H1 (cell line): ENCODE data around the gene SLC7A5. TPM values are rescaled to one million over a fixed set of nuclear protein-coding genes. Genes with fewer than 3 reads are reported as not detected.
A peak's percentile ranks its signal among the peaks of the same experiment; 100 is the strongest.

ENCODE experiments used
- CTCF ChIA-PET: fragments of 300-600 bp; sonication (Branson Sonifier 250); formaldehyde crosslinking; loops from one replicate; lab custom pipeline; 2021; ENCODE audit not compliant: partially characterized antibody; lab: Charles Lee
- POLR2A ChIA-PET: fragments of 300-600 bp; sonication (Branson Sonifier 250); formaldehyde crosslinking; loops from one replicate; lab custom pipeline; 2021; ENCODE audit warnings: inconsistent platforms; ENCODE audit not compliant: partially characterized antibody; lab: Charles Lee
- DNase-seq, 2 experiments: peaks; one replicate each; pipeline versions ENCODE4 v3.0.0 to v3.0.0-alpha.2; 2010 to 2022; ENCODE audit warnings: low spot score in 2 of 2, low read depth in 1 of 2, mixed read lengths in 1 of 2
- FAIRE-seq: peaks from 2 replicates; lab custom pipeline; 2011; peaks lifted over from hg19 to GRCh38; lab: Jason Lieb, UNC
- H2AFZ ChIP-seq: 2 replicates; pipeline ENCODE4 v1.8.1; 2012; ENCODE audit warnings: low read length, inconsistent platforms
- H2AK5ac ChIP-seq: 2 replicates; pipeline ENCODE4 v1.6.1; 2013; ENCODE audit warnings: low read depth, low read length
- H2BK120ac ChIP-seq: replicated peaks from 2 replicates; pipeline ENCODE3; 2013; ENCODE audit warnings: low read depth, low read length, inconsistent platforms
- H2BK12ac ChIP-seq: 2 replicates; pipeline ENCODE4 v1.6.1; 2013; ENCODE audit warnings: low read depth, low read length
- H2BK15ac ChIP-seq: 2 replicates; pipeline ENCODE4 v1.6.1; 2013; ENCODE audit warnings: low read length
- H2BK20ac ChIP-seq: 2 replicates; pipeline ENCODE4 v1.6.1; 2013; ENCODE audit warnings: low read length
- H2BK5ac ChIP-seq: 2 replicates; pipeline ENCODE4 v1.6.1; 2013; ENCODE audit warnings: low read depth, low read length
- H3K14ac ChIP-seq: 2 replicates; pipeline ENCODE4 v1.6.1; 2013; ENCODE audit warnings: inconsistent platforms; ENCODE audit not compliant: insufficient read length
- H3K18ac ChIP-seq: 2 replicates; pipeline ENCODE4 v1.6.1; 2013; ENCODE audit warnings: low read length; ENCODE audit errors: extremely low read depth
- H3K23ac ChIP-seq: 2 replicates; pipeline ENCODE4 v1.6.1; 2013; ENCODE audit warnings: inconsistent platforms; ENCODE audit not compliant: insufficient read length
- H3K23me2 ChIP-seq: 2 replicates; pipeline ENCODE4 v1.6.1; 2013; ENCODE audit warnings: low read depth, low read length
- H3K27ac ChIP-seq: 2 replicates; pipeline ENCODE4 v1.6.1; 2011; ENCODE audit warnings: low read depth, low read length, inconsistent platforms
- H3K27me3 ChIP-seq, 4 experiments: replicated peaks in 1 of 4; 1 replicate in 1 of 4; 2 replicates in 3 of 4; pipeline versions ENCODE4 v1.6.1 to v1.8.1; 2011 to 2013; ENCODE audit warnings: low read length in 3 of 4, mild to moderate bottlenecking in 3 of 4, inconsistent platforms in 2 of 4, mixed read lengths in 2 of 4, moderate library complexity in 1 of 4; ENCODE audit not compliant: control insufficient read depth in 3 of 4, insufficient read depth in 3 of 4; ENCODE audit errors: extremely low read depth in 1 of 4
- H3K36me3 ChIP-seq, 4 experiments: 2 replicates each; pipeline versions ENCODE4 v1.6.1 to v1.8.1; 2011 to 2013; ENCODE audit warnings: mild to moderate bottlenecking in 4 of 4, low read length in 3 of 4, moderate library complexity in 2 of 4, control low read depth in 1 of 4, inconsistent platforms in 1 of 4; ENCODE audit not compliant: insufficient read depth in 4 of 4, control insufficient read depth in 2 of 4
- H3K4ac ChIP-seq: replicated peaks from 2 replicates; pipeline ENCODE3; 2013; ENCODE audit warnings: low read length, low read depth, mixed read lengths, inconsistent platforms; ENCODE audit not compliant: insufficient read length
- H3K4me1 ChIP-seq, 4 experiments: replicated peaks in 1 of 4; 1 replicate in 1 of 4; 2 replicates in 3 of 4; pipeline versions ENCODE4 v1.6.1 to v1.8.1; 2011 to 2013; ENCODE audit warnings: low read length in 3 of 4, inconsistent platforms in 2 of 4, mixed read lengths in 1 of 4; ENCODE audit not compliant: insufficient read depth in 4 of 4, control insufficient read depth in 3 of 4
- H3K4me2 ChIP-seq, 2 experiments: 2 replicates each; pipeline versions ENCODE4 v1.6.1 to v1.8.1; 2011 to 2013; ENCODE audit warnings: low read depth in 2 of 2, low read length in 2 of 2, control low read depth in 1 of 2, inconsistent platforms in 1 of 2, mild to moderate bottlenecking in 1 of 2; ENCODE audit not compliant: insufficient read depth in 1 of 2
- H3K4me3 ChIP-seq, 4 experiments: fragments of 200-600, 300-600 bp in 1 of 4; sonication (generic), shearing (Covaris generic), sonication (Bioruptor Twin) in 1 of 4; 2 replicates each; pipeline versions ENCODE4 v1.5.1 to v1.8.1; 2011 to 2016; ENCODE audit warnings: low read length in 4 of 4, low read depth in 3 of 4, control low read depth in 2 of 4, inconsistent platforms in 2 of 4, mild to moderate bottlenecking in 2 of 4, mixed read lengths in 1 of 4, moderate library complexity in 1 of 4; ENCODE audit not compliant: insufficient read depth in 2 of 4; ENCODE audit errors: extremely low read depth in 1 of 4
- H3K56ac ChIP-seq: replicated peaks from 2 replicates; pipeline ENCODE3; 2013; ENCODE audit warnings: low read depth, mild to moderate bottlenecking, mixed read lengths, low read length, inconsistent platforms; ENCODE audit not compliant: insufficient read length
- H3K79me1 ChIP-seq: 2 replicates; pipeline ENCODE4 v1.6.1; 2013; ENCODE audit warnings: low read depth, low read length, control low read depth
- H3K79me2 ChIP-seq, 2 experiments: 2 replicates each; pipeline versions ENCODE4 v1.6.1 to v1.8.1; 2012 to 2013; ENCODE audit warnings: low read length in 2 of 2, mild to moderate bottlenecking in 2 of 2, inconsistent platforms in 1 of 2; ENCODE audit not compliant: insufficient read depth in 2 of 2, control insufficient read depth in 1 of 2
- H3K9ac ChIP-seq, 4 experiments: replicated peaks in 1 of 4; 1 replicate in 1 of 4; 2 replicates in 3 of 4; pipeline versions ENCODE4 v1.6.1 to v1.8.1; 2011 to 2013; ENCODE audit warnings: low read depth in 3 of 4, low read length in 3 of 4, control low read depth in 2 of 4, mild to moderate bottlenecking in 2 of 4, moderate library complexity in 2 of 4, inconsistent platforms in 1 of 4; ENCODE audit errors: extremely low read depth in 1 of 4
- H3K9me3 ChIP-seq, 2 experiments: 2 replicates each; pipeline versions ENCODE4 v1.6.1 to v1.8.1; 2012 to 2013; ENCODE audit warnings: mild to moderate bottlenecking in 2 of 2, moderate library complexity in 2 of 2, control low read depth in 1 of 2, inconsistent platforms in 1 of 2, low read depth in 1 of 2, low read length in 1 of 2, mixed read lengths in 1 of 2; ENCODE audit not compliant: insufficient read depth in 2 of 2
- H4K20me1 ChIP-seq, 2 experiments: replicated peaks in 1 of 2; 2 replicates each; pipeline versions ENCODE3 to v1.8.1; 2011 to 2013; ENCODE audit warnings: inconsistent platforms in 2 of 2, low read length in 2 of 2, mild to moderate bottlenecking in 1 of 2; ENCODE audit not compliant: insufficient read depth in 2 of 2, control insufficient read depth in 1 of 2
- H4K5ac ChIP-seq: 2 replicates; pipeline ENCODE4 v1.6.1; 2013; ENCODE audit warnings: low read length, low read depth, mixed read lengths, inconsistent platforms; ENCODE audit not compliant: insufficient read length
- H4K8ac ChIP-seq: 2 replicates; pipeline ENCODE4 v1.8.0; 2013; ENCODE audit warnings: mild to moderate bottlenecking, moderate library complexity, low read length, inconsistent platforms; ENCODE audit not compliant: insufficient read depth; ENCODE audit errors: extremely low read depth
- H4K91ac ChIP-seq: replicated peaks from 2 replicates; pipeline ENCODE3; 2013; ENCODE audit warnings: low read length, mixed read lengths, inconsistent platforms; ENCODE audit not compliant: insufficient read length
- WGBS, 2 experiments: shearing (Covaris generic) in 1 of 2; methylation state at CpG; one replicate each; pipeline versions ENCODE4 v1.1.6 to v1.1.7; 2013 to 2015; ENCODE audit warnings: low lambda C conversion rate in 2 of 2, mixed read lengths in 2 of 2, inconsistent platforms in 1 of 2, low coverage in 1 of 2, missing lambda C conversion rate in 1 of 2; ENCODE audit not compliant: insufficient replicate concordance in 2 of 2, insufficient coverage in 1 of 2, insufficient read length in 1 of 2; ENCODE audit errors: extremely low coverage in 1 of 2, missing lambda C conversion rate in 1 of 2; 5-methylcytosine and 5-hydroxymethylcytosine counted together
- polyA plus RNA-seq, 7 experiments: library from polyadenylated mRNA; depleted of rRNA in 3 of 7; stranded (reverse) in 5 of 7; unstranded in 2 of 7; fragments of >200 nt in 5 of 7; fragments of 200-250 nt in 2 of 7; gene quantifications; 1 replicate in 5 of 7; 2 replicates in 1 of 7; 4 replicates in 1 of 7; pipeline versions ENCODE4 v1.2.1 to v1.2.3, GENCODE V29; 2011 to 2013; ENCODE audit warnings: missing spikeins in 2 of 7, mixed read lengths in 2 of 7
- total RNA-seq: library from RNA; stranded (reverse); fragmentation: NEBNext Ultra II Directional; extraction: Animal tissue kit (Norgen Biotek cat#: 25700); gene quantifications from 2 replicates; pipeline ENCODE4 v1.2.1, GENCODE V29; 2021

SLC7A5 gene
- total and polyA plus RNA-seq, 2 of the 8 experiments (the other 6 are each of a cell fraction or from before 2014, with no cell fraction given): 68.2 to 341 TPM

GRCh38 chr16:87794485-87795078 lies 74.7 kb downstream of the SLC7A5 start:
- H3K4me1 ChIP-seq: no peaks in the 10 kb centered on the region
- 0 out of 2 replicates have a peak overlapping the region, but pooled peaks have one; percentile 27 for H2BK12ac ChIP-seq
- H2BK120ac ChIP-seq: no peak overlapping the region
- FAIRE-seq (no peak), DNase-seq (no peak)
- H2BK5ac ChIP-seq: no peak overlapping the region
- H3K4me3 ChIP-seq: no peak overlapping the region
- H3K23ac ChIP-seq: no peak overlapping the region
- H2BK15ac ChIP-seq: no peak overlapping the region
- H3K18ac ChIP-seq: no peak overlapping the region
- H2AK5ac ChIP-seq: no peak overlapping the region
- no peak overlapping the region for H3K4ac ChIP-seq
- no peak overlapping the region; the same call in 1 of the 2 replicates for H4K8ac ChIP-seq
- no peaks in the 10 kb centered on the region for H3K9me3 ChIP-seq
- H3K23me2 ChIP-seq: no peaks in the 10 kb centered on the region
- no peak overlapping the region for H3K9ac ChIP-seq
- H3K4me2 ChIP-seq: no peak overlapping the region
- ChIA-PET CTCF (interaction anchor here (0.6 to 3.9 kb wide), 9 partner anchors 10 to 146 kb away, joined by 3 to 24 read pairs (median 4); no protein-coding TSS in a partner anchor), POLR2A (interaction anchor here (0.6 to 1.7 kb wide), 7 partner anchors 9 to 55 kb away, joined by 3 to 5 read pairs (median 3); no protein-coding TSS in a partner anchor)
- H3K27me3 ChIP-seq: no peaks in the 10 kb centered on the region
- WGBS, 2 experiments: 84% methylated on average over 14 of the region's 14 CpGs; no CpG with 5 or more reads in 1 of the 2 experiments
- H4K20me1 ChIP-seq: no peaks in the 10 kb centered on the region
- no peak overlapping the region for H3K56ac ChIP-seq
- no peaks in the 10 kb centered on the region for H3K79me1 ChIP-seq
- no peak overlapping the region for H3K14ac ChIP-seq
- no peaks in the 10 kb centered on the region for H3K79me2 ChIP-seq
- no peaks in the 10 kb centered on the region for H3K36me3 ChIP-seq
- H2BK20ac ChIP-seq: no peak overlapping the region
- H4K91ac ChIP-seq: no peak overlapping the region
- no peak overlapping the region for H2AFZ ChIP-seq
- H3K27ac ChIP-seq: no peak overlapping the region
- H4K5ac ChIP-seq: no peak overlapping the region
